ENCODE results near the gene WSB1.

Gene WSB1

DNA sequence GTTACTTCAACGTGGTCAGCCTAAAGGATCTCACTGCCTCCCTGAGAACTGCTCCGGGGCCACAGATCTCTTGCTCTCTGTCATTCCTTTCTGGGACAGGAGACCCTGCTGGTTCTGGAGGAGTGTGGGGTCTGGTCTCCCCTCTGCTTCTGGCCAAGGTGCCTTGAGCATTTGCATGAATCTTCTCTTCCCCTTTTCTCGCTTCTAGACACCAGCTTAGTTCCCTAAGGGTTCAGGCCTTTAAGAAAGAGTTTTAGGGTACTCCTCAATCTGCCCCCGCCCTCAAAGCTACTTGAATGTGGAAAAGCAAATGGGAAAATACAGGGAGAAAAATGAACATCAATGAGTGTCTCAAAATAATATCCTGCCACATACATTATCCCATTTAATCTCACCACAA lies 48.1 kb downstream of the WSB1 start:
- Histone ChIP-seq H3K9ac (ENCODE audit: low read length in 5 of 5) (no peak overlapping the region), H3K4me3 (ENCODE audit: low read depth in 1 of 5, low read length in 5 of 5) (no peak overlapping the region), H3K9me3 (ENCODE audit: control insufficient read depth in 5 of 5, low read length in 5 of 5) (no peaks in the 10 kb centered on the region), H3K27ac (ENCODE audit: low read depth, low read length) (no peak overlapping the region), H3K27me3 (ENCODE audit: control insufficient read depth in 5 of 5, insufficient read depth in 4 of 5, low read length in 5 of 5) (no peaks in the 10 kb centered on the region), H3K36me3 (ENCODE audit: control insufficient read depth in 5 of 5, insufficient read depth in 5 of 5, low read length in 5 of 5) (no peaks in the 10 kb centered on the region), H3K4me1 (ENCODE audit: control insufficient read depth in 5 of 5, insufficient read depth in 5 of 5, low read length in 5 of 5) (peaks cover 7 to 34% (median 23%) of the 10 kb centered on the region in 5 donors)

DNA sequence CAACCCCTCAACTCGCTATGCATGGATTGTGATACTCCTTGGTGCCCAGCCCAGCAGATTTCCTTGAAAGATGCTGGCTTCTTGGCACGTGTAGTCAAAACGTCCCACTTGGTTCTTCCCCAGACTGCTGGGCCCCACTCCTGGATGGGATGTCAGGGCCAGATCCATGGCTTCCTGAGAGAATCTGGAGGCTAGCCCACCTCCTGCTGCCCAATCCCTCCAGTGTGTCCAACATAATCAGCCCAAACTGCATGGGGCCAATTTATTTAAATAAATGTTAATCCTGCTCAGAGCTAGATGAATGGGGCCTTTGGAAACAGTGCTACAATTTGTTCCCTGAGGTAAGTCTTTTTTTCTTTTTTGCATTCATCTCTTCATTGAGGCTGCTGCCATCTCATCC lies 49.4 kb downstream of the WSB1 start:
- H3K36me3 ChIP-seq (ENCODE audit: control insufficient read depth in 5 of 5, insufficient read depth in 5 of 5, low read length in 5 of 5): no peaks in the 10 kb centered on the region
- no peak overlapping the region for H3K4me3 ChIP-seq (ENCODE audit: low read depth in 1 of 5, low read length in 5 of 5)
- H3K4me1 ChIP-seq (ENCODE audit: control insufficient read depth in 5 of 5, insufficient read depth in 5 of 5, low read length in 5 of 5): peaks cover 7 to 34% (median 24%) of the 10 kb centered on the region in 5 donors
- H3K9ac ChIP-seq (ENCODE audit: low read length in 5 of 5): no peak overlapping the region
- no peak overlapping the region for H3K27ac ChIP-seq (ENCODE audit: low read depth, low read length)
- no peaks in the 10 kb centered on the region for H3K9me3 ChIP-seq (ENCODE audit: control insufficient read depth in 5 of 5, low read length in 5 of 5)
- no peaks in the 10 kb centered on the region for H3K27me3 ChIP-seq (ENCODE audit: control insufficient read depth in 5 of 5, insufficient read depth in 4 of 5, low read length in 5 of 5)

DNA sequence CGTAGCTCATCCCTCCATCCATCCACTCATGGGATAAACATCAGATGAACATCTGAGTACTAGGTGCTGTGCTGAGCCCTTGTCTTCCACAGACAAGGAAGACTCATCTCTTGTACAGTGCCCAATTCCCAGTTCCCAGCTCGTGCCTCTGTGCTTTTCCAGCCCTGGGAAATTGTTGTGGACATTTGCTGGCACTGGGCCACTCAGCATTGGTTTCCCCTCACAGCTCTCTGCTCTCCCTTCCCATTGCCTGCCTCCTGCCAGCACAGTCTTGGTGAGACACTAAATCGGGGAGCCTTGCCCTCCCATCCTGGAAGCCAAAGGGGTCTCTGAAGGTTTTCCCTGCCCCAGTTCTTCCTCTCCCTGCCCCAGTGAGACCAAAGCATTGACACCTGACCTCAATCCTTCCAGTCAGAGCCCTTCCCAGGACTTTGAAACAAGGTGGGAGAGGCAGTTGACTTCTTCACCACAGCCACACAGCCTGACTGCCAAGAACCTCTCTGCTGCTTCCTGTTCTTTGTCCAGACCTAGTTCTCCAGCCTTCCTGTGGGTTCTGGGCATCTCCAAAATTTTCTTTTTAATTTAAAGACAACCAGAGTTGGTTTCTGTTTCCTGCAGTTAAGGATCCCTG lies 50.2 kb downstream of the WSB1 start:
- Histone ChIP-seq H3K4me1 (ENCODE audit: control insufficient read depth in 5 of 5, insufficient read depth in 5 of 5, low read length in 5 of 5) (peaks cover 7 to 38% (median 28%) of the 10 kb centered on the region in 5 donors), H3K9me3 (ENCODE audit: control insufficient read depth in 5 of 5, low read length in 5 of 5) (no peaks in the 10 kb centered on the region), H3K36me3 (ENCODE audit: control insufficient read depth in 5 of 5, insufficient read depth in 5 of 5, low read length in 5 of 5) (no peaks in the 10 kb centered on the region), H3K27me3 (ENCODE audit: control insufficient read depth in 5 of 5, insufficient read depth in 4 of 5, low read length in 5 of 5) (no peaks in the 10 kb centered on the region), H3K4me3 (ENCODE audit: low read depth in 1 of 5, low read length in 5 of 5) (no peak overlapping the region), H3K27ac (ENCODE audit: low read depth, low read length) (no peak overlapping the region), H3K9ac (ENCODE audit: low read length in 5 of 5) (peak overlapping the region in 2 of 5 donors; percentile 7 to 45)

DNA sequence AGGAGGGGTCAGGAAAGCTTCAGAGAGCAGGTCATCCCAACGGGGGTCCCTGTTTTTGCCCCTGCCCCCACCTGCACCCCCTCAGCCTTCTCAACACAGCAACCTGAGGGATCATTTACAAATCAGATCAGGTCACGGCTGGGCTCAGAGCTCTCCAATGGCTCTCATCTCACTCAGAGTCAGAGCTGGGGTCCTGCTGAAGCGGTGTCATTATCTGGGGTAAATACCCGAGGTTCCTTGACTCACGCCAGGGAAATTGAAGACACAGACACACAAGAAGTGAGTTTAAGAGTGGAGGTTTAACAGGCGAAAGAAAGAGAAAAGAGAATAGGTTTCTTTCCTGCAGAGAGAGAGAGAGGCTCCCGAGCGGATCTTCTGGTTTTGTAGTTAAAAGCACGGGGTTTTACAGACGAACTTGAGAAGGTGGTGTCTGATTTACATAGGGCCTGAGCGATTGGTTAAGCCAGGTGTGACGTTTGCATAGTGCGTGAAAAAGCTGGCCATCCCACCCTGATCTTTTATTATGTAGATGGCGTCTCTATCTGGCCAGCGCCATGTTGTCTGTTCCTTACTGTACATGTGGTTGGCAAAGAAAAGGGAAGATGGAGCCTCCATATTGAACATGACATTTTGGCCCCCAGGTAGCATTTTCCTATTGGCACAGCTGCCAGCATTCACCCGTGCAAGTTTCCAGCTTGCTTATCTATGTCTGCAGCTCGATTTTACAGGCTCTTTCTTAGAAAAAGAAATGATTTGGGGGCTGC lies 51.4 kb downstream of the WSB1 start:
- Histone ChIP-seq H3K4me1 (ENCODE audit: control insufficient read depth in 5 of 5, insufficient read depth in 5 of 5, low read length in 5 of 5) (peaks cover 7 to 38% (median 27%) of the 10 kb centered on the region in 5 donors), H3K27ac (ENCODE audit: low read depth, low read length) (no peak overlapping the region)

DNA sequence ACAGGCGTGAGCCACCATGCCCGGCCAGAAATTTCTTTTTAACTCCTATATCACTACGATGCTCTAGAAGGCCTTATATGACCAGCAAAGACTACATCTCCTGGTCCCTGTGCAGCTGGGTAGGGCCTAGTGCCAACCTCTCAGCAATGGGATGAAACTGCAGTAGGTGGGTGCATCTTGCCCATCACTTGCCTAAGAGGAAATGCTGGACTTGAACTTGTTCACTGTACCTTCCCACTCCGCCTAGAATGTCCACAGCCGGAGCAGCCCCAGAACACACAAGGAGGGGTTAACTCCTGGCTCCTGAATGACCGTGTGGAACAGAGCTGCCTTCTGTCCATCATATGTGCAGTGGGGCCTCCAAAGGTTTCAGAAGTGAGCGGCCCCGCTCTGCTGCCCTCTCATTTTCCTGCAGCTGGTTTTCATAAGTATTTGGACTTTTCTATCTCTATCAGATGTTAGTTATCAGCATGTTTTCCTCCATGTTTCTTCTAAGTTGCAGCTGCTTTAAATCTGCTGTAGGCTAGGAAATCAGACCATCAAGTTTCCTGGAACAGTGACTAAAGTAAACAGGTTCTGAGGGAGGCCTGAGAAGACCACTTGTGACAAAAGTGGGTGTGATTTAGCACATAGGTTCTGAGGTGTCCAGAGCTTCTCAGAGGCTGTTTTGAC lies 52.5 kb downstream of the WSB1 start:
- Histone ChIP-seq H3K36me3 (ENCODE audit: control insufficient read depth in 5 of 5, insufficient read depth in 5 of 5, low read length in 5 of 5) (no peaks in the 10 kb centered on the region), H3K9me3 (ENCODE audit: control insufficient read depth in 5 of 5, low read length in 5 of 5) (peaks cover 0 to 3% (median 0%) of the 10 kb centered on the region in 5 donors), H3K4me3 (ENCODE audit: low read depth in 1 of 5, low read length in 5 of 5) (no peak overlapping the region), H3K27ac (ENCODE audit: low read depth, low read length) (no peak overlapping the region), H3K4me1 (ENCODE audit: control insufficient read depth in 5 of 5, insufficient read depth in 5 of 5, low read length in 5 of 5) (peaks cover 5 to 27% (median 17%) of the 10 kb centered on the region in 5 donors), H3K9ac (ENCODE audit: low read length in 5 of 5) (no peak overlapping the region), H3K27me3 (ENCODE audit: control insufficient read depth in 5 of 5, insufficient read depth in 4 of 5, low read length in 5 of 5) (no peaks in the 10 kb centered on the region)

More for the DNA sequence above, 51.4 kb downstream of the WSB1 start:
- H3K9me3 ChIP-seq (ENCODE audit: control insufficient read depth in 5 of 5, low read length in 5 of 5): no peaks in the 10 kb centered on the region
- H3K9ac ChIP-seq (ENCODE audit: low read length in 5 of 5): peak overlapping the region in 1 of 5 donors; percentile 4
- no peaks in the 10 kb centered on the region for H3K27me3 ChIP-seq (ENCODE audit: control insufficient read depth in 5 of 5, insufficient read depth in 4 of 5, low read length in 5 of 5)
- no peak overlapping the region for H3K4me3 ChIP-seq (ENCODE audit: low read depth in 1 of 5, low read length in 5 of 5)
- H3K36me3 ChIP-seq (ENCODE audit: control insufficient read depth in 5 of 5, insufficient read depth in 5 of 5, low read length in 5 of 5): no peaks in the 10 kb centered on the region

DNA sequence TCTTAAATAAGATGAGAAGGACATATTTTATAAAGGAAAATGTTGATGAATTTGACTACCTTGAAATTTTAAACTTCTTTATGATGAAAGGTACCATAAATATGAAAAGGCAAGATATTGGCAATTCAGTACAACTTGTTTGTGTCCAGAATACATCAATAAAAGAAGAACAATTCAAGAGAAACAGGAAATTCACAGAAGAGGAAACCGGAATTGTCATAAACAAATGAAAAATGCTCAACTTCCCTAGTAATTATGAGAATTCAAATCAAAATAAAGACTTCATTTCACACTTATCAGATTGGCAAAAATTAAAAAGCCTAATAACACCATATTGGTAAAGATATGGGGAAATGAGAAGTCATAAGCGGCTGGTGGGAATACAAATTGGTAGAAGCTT lies 54.3 kb downstream of the WSB1 start:
- H3K36me3 ChIP-seq (ENCODE audit: control insufficient read depth in 5 of 5, insufficient read depth in 5 of 5, low read length in 5 of 5): no peaks in the 10 kb centered on the region
- peaks cover 0 to 4% (median 0%) of the 10 kb centered on the region in 5 donors for H3K9me3 ChIP-seq (ENCODE audit: control insufficient read depth in 5 of 5, low read length in 5 of 5)
- peaks cover 5 to 36% (median 20%) of the 10 kb centered on the region in 5 donors for H3K4me1 ChIP-seq (ENCODE audit: control insufficient read depth in 5 of 5, insufficient read depth in 5 of 5, low read length in 5 of 5)
- H3K27ac ChIP-seq (ENCODE audit: low read depth, low read length): peak overlapping the region; percentile 50
- no peak overlapping the region for H3K9ac ChIP-seq (ENCODE audit: low read length in 5 of 5)
- H3K27me3 ChIP-seq (ENCODE audit: control insufficient read depth in 5 of 5, insufficient read depth in 4 of 5, low read length in 5 of 5): no peaks in the 10 kb centered on the region
- H3K4me3 ChIP-seq (ENCODE audit: low read depth in 1 of 5, low read length in 5 of 5): peak overlapping the region in 1 of 5 donors; percentile 59

DNA sequence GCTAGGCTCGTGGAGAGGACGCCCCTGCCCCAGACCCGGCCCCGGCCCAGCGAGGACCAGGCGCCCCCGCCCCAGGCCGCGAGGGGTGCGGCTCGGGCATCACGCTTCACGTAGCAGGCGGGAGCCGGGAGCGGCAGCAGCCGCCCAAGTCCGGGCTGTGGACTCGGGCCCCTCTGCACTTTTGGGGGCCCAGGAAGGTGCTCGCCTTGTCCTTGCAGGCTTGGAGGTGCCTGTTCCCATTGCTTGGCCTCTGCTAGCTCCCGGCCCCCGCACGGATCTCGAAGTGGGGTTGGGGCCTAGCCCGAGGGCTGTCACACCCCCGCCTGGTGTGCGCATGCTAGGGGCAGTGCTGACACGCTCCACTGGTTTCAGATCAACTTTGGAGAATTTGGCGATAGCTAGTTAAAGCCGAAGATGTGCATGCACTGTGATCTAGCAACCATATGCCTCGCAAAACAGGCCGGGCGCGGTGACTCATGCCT lies 55.7 kb downstream of the WSB1 start:
- Histone ChIP-seq H3K4me3 (ENCODE audit: low read depth in 1 of 5, low read length in 5 of 5) (peak overlapping the region in 2 of 5 donors; percentile 39 to 59), H3K9ac (ENCODE audit: low read length in 5 of 5) (peak overlapping the region in 2 of 5 donors; percentile 56 to 69), H3K4me1 (ENCODE audit: control insufficient read depth in 5 of 5, insufficient read depth in 5 of 5, low read length in 5 of 5) (peaks cover 2 to 31% (median 18%) of the 10 kb centered on the region in 5 donors), H3K9me3 (ENCODE audit: control insufficient read depth in 5 of 5, low read length in 5 of 5) (peaks cover 0 to 4% (median 0%) of the 10 kb centered on the region in 5 donors), H3K36me3 (ENCODE audit: control insufficient read depth in 5 of 5, insufficient read depth in 5 of 5, low read length in 5 of 5) (no peaks in the 10 kb centered on the region), H3K27ac (ENCODE audit: low read depth, low read length) (no peak overlapping the region), H3K27me3 (ENCODE audit: control insufficient read depth in 5 of 5, insufficient read depth in 4 of 5, low read length in 5 of 5) (no peaks in the 10 kb centered on the region)

DNA sequence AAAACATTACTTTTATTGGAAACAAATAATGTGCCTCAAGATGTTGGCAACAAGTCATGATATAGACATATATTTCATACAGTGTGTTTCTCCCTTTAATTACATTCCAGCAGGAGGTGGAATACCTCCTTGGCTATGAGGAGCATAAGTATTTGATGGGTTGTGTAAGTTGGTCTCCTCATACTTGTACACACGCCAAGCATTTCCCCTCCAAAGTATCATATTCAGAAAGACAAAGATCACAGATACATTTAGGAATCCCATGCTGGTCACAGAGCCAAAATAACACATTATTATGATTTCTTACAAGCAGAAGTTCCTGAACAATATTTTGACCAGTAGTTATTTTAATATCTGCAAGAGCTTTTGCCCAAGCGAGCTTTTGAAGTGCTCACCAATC lies 57.8 kb downstream of the WSB1 start:
- peaks cover 2 to 30% (median 18%) of the 10 kb centered on the region in 5 donors for H3K4me1 ChIP-seq (ENCODE audit: control insufficient read depth in 5 of 5, insufficient read depth in 5 of 5, low read length in 5 of 5)
- no peak overlapping the region for H3K4me3 ChIP-seq (ENCODE audit: low read depth in 1 of 5, low read length in 5 of 5)
- peaks cover 0 to 4% (median 0%) of the 10 kb centered on the region in 5 donors for H3K9me3 ChIP-seq (ENCODE audit: control insufficient read depth in 5 of 5, low read length in 5 of 5)
- peak overlapping the region; percentile 95 for H3K27ac ChIP-seq (ENCODE audit: low read depth, low read length)
- no peak overlapping the region for H3K9ac ChIP-seq (ENCODE audit: low read length in 5 of 5)
- no peaks in the 10 kb centered on the region for H3K36me3 ChIP-seq (ENCODE audit: control insufficient read depth in 5 of 5, insufficient read depth in 5 of 5, low read length in 5 of 5)
- H3K27me3 ChIP-seq (ENCODE audit: control insufficient read depth in 5 of 5, insufficient read depth in 4 of 5, low read length in 5 of 5): no peaks in the 10 kb centered on the region

DNA sequence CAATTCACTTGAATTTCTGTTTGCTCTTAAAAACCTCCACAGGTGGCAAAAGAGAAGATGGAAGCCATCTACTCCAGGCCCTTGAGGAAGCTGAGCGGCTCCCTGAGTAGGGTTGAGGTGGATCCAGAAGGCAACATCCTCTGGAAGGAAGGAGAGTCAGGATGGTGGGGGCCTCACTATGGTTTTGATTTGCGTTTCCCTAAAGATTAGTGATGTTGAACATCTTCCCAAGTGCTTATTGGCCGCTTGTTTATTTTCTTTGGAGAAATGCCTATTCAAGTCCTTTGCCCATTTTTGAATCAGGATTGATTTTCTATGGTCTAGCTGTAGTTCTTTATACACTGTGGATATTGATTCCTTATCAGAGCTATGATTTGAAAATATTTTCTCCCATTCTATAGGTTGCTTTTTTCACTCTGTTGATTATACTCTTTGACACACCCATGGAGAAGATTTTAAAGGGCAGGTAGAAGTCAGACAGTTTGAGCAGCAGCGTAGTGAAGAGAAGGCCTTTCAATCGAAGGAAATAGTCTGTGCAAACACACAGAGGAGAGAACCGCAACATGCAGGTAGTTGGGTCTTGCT lies 58.6 kb downstream of the WSB1 start:
- peak overlapping the region; percentile 95 for H3K27ac ChIP-seq (ENCODE audit: low read depth, low read length)
- H3K9ac ChIP-seq (ENCODE audit: low read length in 5 of 5): peak overlapping the region in 4 of 5 donors; percentile 76 to 86 (median 83)
- peak overlapping the region; percentile 53 to 71 (median 57) for H3K4me3 ChIP-seq (ENCODE audit: low read depth in 1 of 5, low read length in 5 of 5)
- H3K27me3 ChIP-seq (ENCODE audit: control insufficient read depth in 5 of 5, insufficient read depth in 4 of 5, low read length in 5 of 5): no peaks in the 10 kb centered on the region
- no peaks in the 10 kb centered on the region for H3K36me3 ChIP-seq (ENCODE audit: control insufficient read depth in 5 of 5, insufficient read depth in 5 of 5, low read length in 5 of 5)
- H3K4me1 ChIP-seq (ENCODE audit: control insufficient read depth in 5 of 5, insufficient read depth in 5 of 5, low read length in 5 of 5): peaks cover 2 to 30% (median 18%) of the 10 kb centered on the region in 5 donors
- H3K9me3 ChIP-seq (ENCODE audit: control insufficient read depth in 5 of 5, low read length in 5 of 5): peaks cover 0 to 4% (median 0%) of the 10 kb centered on the region in 5 donors

All from subcutaneous abdominal adipose tissue (tissue), 5 donors.